HG03066 (cell line): ENCODE results near the gene FEV.
A peak's percentile ranks its signal among the peaks of the same experiment; 100 is the strongest.

Experiments
- ATAC-seq: cut with Tn5 transposase; IDR thresholded peaks from one replicate; pipeline ENCODE4 v1.9.1; 2021; ENCODE audit warnings: low read depth; ENCODE audit not compliant: unreplicated experiment

Gene FEV

GRCh38 chr2:218985021-218985324 lies at the start of gene FEV:
Gene FEV (minus strand): TSS chr2:218985184. CDS start chr2:218985075, 109 bp downstream.
- no peak for ATAC-seq

- no peak for ATAC-seq
Observed at GRCh38 chr2:219032051-219032745, 47.2 kb upstream of the FEV start.

- ATAC-seq = no peak
Observed at GRCh38 chr2:219031005-219031738, 46.2 kb upstream of the FEV start.

GRCh38 chr2:219030177-219030940 lies 45.4 kb upstream of the FEV start:
- no peak for ATAC-seq

GRCh38 chr2:219029829-219030165 lies 44.8 kb upstream of the FEV start:
- peak; percentile 87 for ATAC-seq

- ATAC-seq = peak; percentile 12
Observed at GRCh38 chr2:219028996-219029828, 44.2 kb upstream of the FEV start.

- no peak for ATAC-seq
Observed at GRCh38 chr2:219028141-219028540, 43.2 kb upstream of the FEV start.

- no peak for ATAC-seq
Observed at GRCh38 chr2:219027511-219028055, 42.6 kb upstream of the FEV start.

GRCh38 chr2:219026946-219027345 lies 42.0 kb upstream of the FEV start:
- no peak for ATAC-seq

GRCh38 chr2:219025637-219026585 lies 40.9 kb upstream of the FEV start:
- no peak for ATAC-seq

GRCh38 chr2:219024059-219024458 lies 39.1 kb upstream of the FEV start:
- no peak for ATAC-seq

GRCh38 chr2:219023045-219023605 lies 38.1 kb upstream of the FEV start:
- no peak for ATAC-seq

- no peak for ATAC-seq
Observed at GRCh38 chr2:219022616-219023015, 37.6 kb upstream of the FEV start.

- ATAC-seq = no peak
Observed at GRCh38 chr2:219022041-219022440, 37.1 kb upstream of the FEV start.

GRCh38 chr2:219021591-219021990 lies 36.6 kb upstream of the FEV start:
- no peak for ATAC-seq

- ATAC-seq = no peak
Observed at GRCh38 chr2:219020604-219021365, 35.8 kb upstream of the FEV start.

- no peak for ATAC-seq
Observed at GRCh38 chr2:219019436-219019835, 34.5 kb upstream of the FEV start.

GRCh38 chr2:219018726-219019125 lies 33.7 kb upstream of the FEV start:
- no peak for ATAC-seq
